ENCODE results near the gene RNF223. TPM values are rescaled to one million over a fixed set of nuclear protein-coding genes. Genes with fewer than 3 reads are reported as not detected.
A peak's percentile ranks its signal among the peaks of the same experiment; 100 is the strongest.

RNF223 gene
- total and polyA plus RNA-seq, 2 of the 13 experiments (the other 11 are each of a cell fraction or from before 2014, with no cell fraction given) = 0.03 TPM; not detected in 1

- TF ChIP-seq, protein P1, sequence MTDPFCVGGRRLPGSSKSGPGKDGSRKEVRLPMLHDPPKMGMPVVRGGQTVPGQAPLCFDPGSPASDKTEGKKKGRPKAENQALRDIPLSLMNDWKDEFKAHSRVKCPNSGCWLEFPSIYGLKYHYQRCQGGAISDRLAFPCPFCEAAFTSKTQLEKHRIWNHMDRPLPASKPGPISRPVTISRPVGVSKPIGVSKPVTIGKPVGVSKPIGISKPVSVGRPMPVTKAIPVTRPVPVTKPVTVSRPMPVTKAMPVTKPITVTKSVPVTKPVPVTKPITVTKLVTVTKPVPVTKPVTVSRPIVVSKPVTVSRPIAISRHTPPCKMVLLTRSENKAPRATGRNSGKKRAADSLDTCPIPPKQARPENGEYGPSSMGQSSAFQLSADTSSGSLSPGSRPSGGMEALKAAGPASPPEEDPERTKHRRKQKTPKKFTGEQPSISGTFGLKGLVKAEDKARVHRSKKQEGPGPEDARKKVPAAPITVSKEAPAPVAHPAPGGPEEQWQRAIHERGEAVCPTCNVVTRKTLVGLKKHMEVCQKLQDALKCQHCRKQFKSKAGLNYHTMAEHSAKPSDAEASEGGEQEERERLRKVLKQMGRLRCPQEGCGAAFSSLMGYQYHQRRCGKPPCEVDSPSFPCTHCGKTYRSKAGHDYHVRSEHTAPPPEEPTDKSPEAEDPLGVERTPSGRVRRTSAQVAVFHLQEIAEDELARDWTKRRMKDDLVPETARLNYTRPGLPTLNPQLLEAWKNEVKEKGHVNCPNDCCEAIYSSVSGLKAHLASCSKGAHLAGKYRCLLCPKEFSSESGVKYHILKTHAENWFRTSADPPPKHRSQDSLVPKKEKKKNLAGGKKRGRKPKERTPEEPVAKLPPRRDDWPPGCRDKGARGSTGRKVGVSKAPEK (CRISPR knock-in tag; IDR thresholded peaks at IDR 0.05; ENCODE audit: borderline replicate concordance) = no peak
- TF ChIP-seq ZNF501 (CRISPR knock-in tag; IDR thresholded peaks at IDR 0.05) = no peak
- TF ChIP-seq ZNF274 (CRISPR knock-in tag; IDR thresholded peaks at IDR 0.05) = no peak
- no peak for TF ChIP-seq BORCS8-MEF2B (CRISPR knock-in tag; IDR thresholded peaks at IDR 0.05)
- no peak for TF ChIP-seq ZNF317 (CRISPR knock-in tag; IDR thresholded peaks at IDR 0.05)
Measured at GRCh38 chr1:1116701-1117468, 42.8 kb upstream of the RNF223 start (continued).

DNA sequence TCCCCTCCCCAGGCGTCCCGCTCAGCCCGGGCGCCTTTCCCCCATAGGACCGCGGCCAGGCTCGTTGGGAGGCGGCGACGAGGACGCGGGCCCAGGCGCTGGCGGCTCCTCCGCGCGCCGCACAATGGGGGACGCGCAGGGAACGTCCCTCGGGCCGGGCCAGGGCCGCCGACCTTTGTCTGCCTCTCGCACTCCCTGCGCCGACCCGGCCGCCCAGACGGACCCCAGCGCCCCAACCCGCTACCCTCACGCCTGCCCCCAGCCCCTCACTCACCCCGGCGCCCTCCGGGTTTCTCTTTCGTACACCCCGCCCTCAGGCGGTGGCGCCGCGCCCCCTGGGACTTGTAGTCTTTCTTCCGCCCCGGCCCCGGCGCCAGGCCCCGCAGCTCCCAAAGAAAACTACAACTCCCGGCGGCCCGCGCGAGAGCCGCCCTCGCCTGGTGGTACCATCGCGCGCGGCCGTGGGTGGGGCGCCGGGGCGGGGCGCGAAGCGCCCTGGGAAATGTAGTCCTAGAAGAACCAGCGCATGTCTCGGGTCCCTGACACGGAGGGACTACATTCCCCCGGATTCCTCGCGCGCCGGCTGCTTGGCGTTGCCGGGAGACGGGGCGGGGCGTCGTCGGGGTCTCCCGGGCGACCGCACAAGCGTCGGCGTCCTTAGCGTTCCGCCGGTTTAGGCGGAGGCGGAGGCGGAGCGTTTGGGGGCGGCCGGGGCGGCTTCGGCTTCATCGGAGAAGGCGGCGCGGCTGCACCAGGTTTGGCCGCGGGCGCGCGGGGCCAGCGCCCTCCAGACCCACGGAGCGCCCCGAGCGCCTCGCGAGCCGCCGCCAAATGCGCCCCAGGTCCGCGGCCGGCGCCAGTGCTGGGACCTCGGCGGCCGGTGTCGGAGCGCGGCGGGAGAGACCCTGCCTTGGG is 41.9 kb upstream of the RNF223 start, which contains the start of gene C1orf159:
Gene C1orf159 (minus strand): TSS at position 304 of the 915 bp plus-strand sequence. CDS start 24,546 bp downstream, outside the sequence.
- Histone ChIP-seq H3K27ac (ENCODE audit: extremely low read length, insufficient read depth, low read length) (peak within 1 kb of the TSS; percentile 35), H3K79me2 (ENCODE audit: insufficient read depth, low read length) (peaks cover 6% of the 10 kb centered on the region), H3K4me1 (ENCODE audit: insufficient read depth, low read length) (peaks cover 26% of the 10 kb centered on the region), H3K9ac (ENCODE audit: insufficient read depth, low read depth, low read length) (peak within 1 kb of the TSS; percentile 68), H3K4me2 (ENCODE audit: low read depth, low read length) (peak within 1 kb of the TSS; percentile 88), H3K9me3 (ENCODE audit: low read length) (peaks cover 10% of the 10 kb centered on the region), H3K27me3 (ENCODE audit: control insufficient read depth in 1 of 2, insufficient read depth in 2 of 2, low read length in 2 of 2) (peaks cover 7 to 35% of the 10 kb centered on the region in 2 experiments; a peak in 4 of 5 replicates), H4K20me1 (ENCODE audit: insufficient read depth, low read length) (no peaks in the 10 kb centered on the region), H3K4me3 (replicated peaks in 1 of 3; ENCODE audit: insufficient read depth in 1 of 3, low read depth in 2 of 3, low read length in 3 of 3) (peak within 1 kb of the TSS; percentile 72 to 83 (median 73)), H2AFZ (ENCODE audit: low read length) (no peak within 1 kb of the TSS), H3K36me3 (replicated peaks in 1 of 2; ENCODE audit: control insufficient read depth in 1 of 2, insufficient read depth in 2 of 2, low read length in 2 of 2) (peaks cover 5 to 7% of the 10 kb centered on the region in 2 experiments; a peak in 3 of 5 replicates)
- intact Hi-C loops (cut with micrococcal nuclease; ENCODE audit: unreplicated experiment) = no loop called here
- ChIA-PET CTCF (ENCODE audit: low intra/inter-chr PET ratio, low total read pairs) (no interaction called here), POLR2A (interaction anchor here (0.7 to 1.9 kb wide), 4 partner anchors 9 to 928 kb away, joined by 3 to 9 read pairs (median 6); no protein-coding TSS in a partner anchor)
- ATAC-seq (peak; percentile 94), DNase-seq (ENCODE audit: low spot score) (peak; percentile 95), FAIRE-seq (peak; percentile 60)
- BruUV-seq (replicated peaks) = no TSS peak
- WGBS (ENCODE audit: low lambda C conversion rate) = under 1% methylated on average over 92 of the region's 128 CpGs
- in situ Hi-C loops (cut with HindIII; ENCODE audit: extremely low pct_ligation_motif_present, low pct_unique_long_range_greater_than_20kb) = no loop called here
- TF ChIP-seq ZXDC (CRISPR knock-in tag; IDR thresholded peaks at IDR 0.05) = peak; percentile 83
- no peak for TF ChIP-seq ZNF3 (CRISPR knock-in tag; IDR thresholded peaks at IDR 0.05)
- no peak for TF ChIP-seq ZNF256 (CRISPR knock-in tag; conservative IDR thresholded peaks at IDR 0.05)
- no peak for TF ChIP-seq ATM (IDR thresholded peaks at IDR 0.05; ENCODE audit: borderline replicate concordance)
- peak; percentile 32; the same call in 1 of the 2 replicates for TF ChIP-seq ZSCAN9 (CRISPR knock-in tag; IDR thresholded peaks at IDR 0.05; ENCODE audit: borderline replicate concordance)
- TF ChIP-seq ZBTB7B (CRISPR knock-in tag; IDR thresholded peaks at IDR 0.05) = 0 out of 2 replicates have a peak, but pooled peaks have one; percentile 38
- TF ChIP-seq, protein P2, sequence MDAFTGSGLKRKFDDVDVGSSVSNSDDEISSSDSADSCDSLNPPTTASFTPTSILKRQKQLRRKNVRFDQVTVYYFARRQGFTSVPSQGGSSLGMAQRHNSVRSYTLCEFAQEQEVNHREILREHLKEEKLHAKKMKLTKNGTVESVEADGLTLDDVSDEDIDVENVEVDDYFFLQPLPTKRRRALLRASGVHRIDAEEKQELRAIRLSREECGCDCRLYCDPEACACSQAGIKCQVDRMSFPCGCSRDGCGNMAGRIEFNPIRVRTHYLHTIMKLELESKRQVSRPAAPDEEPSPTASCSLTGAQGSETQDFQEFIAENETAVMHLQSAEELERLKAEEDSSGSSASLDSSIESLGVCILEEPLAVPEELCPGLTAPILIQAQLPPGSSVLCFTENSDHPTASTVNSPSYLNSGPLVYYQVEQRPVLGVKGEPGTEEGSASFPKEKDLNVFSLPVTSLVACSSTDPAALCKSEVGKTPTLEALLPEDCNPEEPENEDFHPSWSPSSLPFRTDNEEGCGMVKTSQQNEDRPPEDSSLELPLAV (CRISPR knock-in tag; conservative IDR thresholded peaks at IDR 0.05; ENCODE audit: low read depth) = no peak

All from HepG2 (cell line).